Embryonic facial prominence (tissue), 1 donor: Measurements from ENCODE around the gene KCND2.
"Not testable (repeated sequence)": the region's sequence is repeated elsewhere in the genome, so short reads cannot be mapped to it uniquely, and the experiment has no call there.

ENCODE experiments used
- DNase-seq: peaks from one replicate; pipeline ENCODE4 v3.0.0-alpha.2; 2016; ENCODE audit errors: extremely low spot score

Gene KCND2

DNA sequence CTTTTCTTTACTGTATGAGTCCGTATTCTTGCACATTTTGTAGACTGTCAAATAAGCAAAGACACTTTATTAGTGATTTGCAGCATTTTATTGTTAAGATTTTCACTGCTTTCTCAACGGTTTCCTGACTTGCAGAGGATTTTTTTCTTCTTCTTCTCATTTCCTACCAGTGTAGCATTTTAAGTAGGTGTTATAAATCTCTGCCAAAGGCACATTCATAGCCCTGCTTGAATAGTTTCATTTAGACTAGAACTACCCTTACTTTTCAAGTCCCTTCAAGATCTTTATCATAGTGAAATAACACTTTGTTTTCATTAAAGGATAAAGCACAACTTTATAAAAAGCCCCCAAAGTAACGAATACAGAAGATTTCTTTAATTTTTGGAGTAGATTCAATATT is 313.6 kb downstream of the KCND2 start:
- no peak for DNase-seq

DNA sequence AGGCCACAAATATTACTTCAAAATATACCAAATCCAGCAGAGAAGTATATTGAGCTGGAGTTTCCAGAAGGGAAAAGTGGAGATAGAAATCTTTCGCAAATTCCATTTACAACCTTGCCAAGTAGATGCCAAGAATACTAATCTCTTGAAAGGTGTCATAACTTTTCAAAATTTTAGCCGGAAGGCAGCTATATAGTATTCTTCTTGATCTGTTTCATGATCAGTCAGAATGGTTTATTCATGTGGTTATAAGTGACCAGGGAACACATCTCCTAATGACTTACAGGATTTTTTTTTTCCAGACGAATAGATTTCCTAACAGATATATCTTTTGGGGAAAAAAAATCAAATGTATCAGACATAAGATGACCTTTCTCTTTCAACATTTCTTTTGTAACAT is 314.3 kb downstream of the KCND2 start:
- DNase-seq: no peak

DNA sequence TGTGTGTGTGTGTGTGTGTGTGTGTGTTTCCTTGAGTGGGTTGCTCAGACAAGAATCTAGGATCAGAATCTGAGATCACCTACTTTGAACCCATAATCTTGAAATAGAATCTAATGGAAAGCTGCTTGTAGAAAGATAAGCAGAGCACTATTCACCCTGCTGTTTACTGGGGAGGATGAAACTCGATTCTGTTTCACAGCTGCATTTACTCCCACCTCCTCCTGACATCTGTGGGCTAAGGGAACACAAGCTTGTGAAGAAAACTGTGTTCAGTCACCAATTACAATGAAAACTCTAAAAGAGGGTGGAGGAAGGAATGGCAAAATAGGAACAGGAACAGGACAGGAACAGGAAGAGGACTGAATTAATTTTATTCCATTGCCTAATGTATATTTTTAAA is 315.4 kb downstream of the KCND2 start:
- no peak for DNase-seq

DNA sequence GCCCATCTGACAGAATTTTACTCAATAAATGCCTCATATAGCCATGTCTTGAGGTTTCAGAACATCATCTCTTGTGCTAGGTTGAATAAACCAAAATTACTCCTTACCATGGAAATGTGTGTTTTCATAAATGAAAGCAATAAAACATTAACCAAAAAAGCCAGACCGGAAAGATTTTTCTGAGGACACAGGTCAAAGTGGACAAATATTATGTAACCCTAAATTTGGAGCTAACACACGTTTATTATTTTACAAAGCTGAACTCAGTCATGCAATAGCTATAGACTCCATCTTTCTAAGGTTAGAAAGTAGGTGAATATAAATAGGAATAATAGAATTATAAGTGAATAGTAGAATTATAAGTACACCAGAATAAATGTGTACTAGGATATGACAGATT is 315.9 kb downstream of the KCND2 start:
- no peak for DNase-seq

DNA sequence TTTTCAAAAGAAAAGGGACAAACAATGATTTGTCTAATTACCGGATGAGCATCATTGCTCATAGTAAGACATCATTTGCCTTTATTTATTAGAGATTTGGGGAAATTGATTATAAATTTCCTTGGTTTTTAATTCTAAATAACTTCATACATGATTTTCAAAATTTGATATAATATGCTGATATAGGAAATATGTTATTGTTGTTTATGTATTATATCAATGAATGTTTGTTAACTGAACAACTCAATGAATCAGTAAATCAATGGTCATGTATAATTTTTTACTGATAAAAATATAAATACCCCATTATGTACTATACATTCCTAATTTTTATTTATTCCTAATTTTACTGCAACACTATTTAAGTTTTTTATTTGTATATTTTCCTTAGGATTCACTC is 327.6 kb downstream of the KCND2 start:
- DNase-seq: no peak

DNA sequence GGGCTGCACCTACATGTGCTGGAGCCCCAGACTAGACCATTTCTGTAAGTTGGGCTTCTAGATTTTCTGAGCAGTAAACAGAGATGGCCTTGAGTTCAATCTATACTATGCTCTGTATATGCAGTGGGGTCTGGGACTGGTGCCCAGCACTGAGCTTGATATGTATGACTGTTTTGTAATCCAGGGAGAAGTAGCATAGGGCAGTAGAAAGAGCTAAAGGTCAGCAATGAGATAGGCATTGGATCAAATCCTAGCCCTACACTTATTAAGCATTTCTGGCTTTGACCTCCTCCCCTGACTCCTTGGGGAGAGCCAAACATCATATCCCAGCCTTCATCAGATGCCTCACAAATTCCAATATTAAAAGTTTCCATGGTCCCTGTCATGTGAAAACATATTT is 330.4 kb downstream of the KCND2 start:
- no peak for DNase-seq

DNA sequence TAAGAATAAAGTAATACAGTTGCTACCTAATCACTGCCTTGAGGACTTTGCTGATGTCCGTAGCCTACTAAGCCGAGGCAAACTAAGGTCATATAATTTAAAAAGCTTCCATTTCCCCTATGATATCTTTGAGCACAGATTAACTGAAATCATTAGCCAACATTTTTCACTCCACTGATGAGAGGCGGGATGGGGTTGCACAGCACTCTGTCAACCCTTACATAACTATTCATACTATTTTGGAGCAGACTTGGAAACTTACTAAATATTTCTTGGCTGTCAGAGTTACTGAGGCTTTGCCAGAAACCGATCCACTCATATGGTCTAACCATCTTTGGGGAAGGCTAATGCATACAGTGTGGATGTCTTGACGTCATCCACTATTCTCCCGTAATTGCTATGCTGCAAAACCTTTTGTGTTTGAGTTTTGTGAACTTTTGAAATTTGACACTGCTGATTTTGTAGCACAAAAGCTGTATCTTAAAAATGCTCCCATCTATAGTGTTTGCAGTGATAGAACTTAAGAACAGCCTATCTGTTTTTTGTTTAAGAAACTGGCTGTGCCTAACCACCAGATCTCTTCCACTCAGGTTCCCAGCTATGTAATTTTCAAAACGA is 336.3 kb downstream of the KCND2 start:
- no peak for DNase-seq

DNA sequence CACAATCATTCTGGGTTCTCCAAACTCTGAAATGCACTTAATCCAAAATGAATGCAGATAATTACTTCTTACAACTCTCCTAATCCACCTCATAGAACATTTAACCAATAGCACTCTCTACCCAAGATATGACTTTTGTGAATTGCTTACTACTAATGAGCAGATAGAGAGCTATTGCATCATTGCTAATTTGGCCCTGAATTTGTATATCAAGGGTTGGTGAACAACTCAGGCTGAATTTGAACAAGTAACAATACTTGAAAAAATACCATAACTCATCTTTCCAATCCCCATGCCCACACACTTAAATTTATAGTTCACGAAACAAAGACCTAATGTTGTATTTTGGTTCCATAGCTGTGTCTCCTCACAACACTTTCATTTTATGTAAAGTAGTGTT is 339.0 kb downstream of the KCND2 start:
- DNase-seq: no peak

DNA sequence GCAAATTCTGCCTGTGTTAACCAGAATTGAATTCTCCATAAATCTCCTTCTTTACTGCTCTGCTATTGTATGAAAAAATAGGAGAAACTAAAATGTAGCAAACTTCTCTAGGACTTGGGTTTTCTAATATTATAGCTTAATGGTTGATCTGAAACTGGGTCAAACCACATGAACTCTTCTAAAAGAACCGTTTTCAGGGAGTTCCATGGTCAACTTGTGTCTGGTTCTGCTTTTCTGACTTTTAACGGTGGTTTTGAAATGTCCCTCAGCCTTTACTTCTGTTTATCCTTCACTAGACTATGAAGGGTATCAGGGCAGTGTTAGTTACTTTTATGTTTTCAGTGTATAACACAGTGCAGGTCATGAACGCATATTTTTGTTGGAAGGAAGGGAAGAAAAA is 342.7 kb downstream of the KCND2 start:
- no peak for DNase-seq

DNA sequence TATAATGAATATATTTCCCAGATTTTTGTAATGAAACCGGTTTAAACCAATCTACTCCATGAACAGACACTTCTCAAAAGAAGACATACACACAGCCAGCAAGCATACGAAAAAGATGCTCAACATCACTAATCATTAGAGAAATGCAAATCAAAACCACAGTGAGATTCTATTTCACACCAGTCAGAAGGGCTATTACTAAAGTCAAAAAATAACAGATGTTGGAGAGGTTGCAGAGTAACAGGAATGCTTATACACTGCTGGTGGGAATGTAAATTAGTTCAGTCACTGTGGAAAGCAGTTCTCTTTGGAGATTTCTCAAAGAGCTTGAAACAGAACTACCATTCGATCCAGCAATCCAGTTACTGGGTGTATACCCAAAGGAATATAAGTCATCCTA is 344.3 kb downstream of the KCND2 start:
- DNase-seq: no peak

DNA sequence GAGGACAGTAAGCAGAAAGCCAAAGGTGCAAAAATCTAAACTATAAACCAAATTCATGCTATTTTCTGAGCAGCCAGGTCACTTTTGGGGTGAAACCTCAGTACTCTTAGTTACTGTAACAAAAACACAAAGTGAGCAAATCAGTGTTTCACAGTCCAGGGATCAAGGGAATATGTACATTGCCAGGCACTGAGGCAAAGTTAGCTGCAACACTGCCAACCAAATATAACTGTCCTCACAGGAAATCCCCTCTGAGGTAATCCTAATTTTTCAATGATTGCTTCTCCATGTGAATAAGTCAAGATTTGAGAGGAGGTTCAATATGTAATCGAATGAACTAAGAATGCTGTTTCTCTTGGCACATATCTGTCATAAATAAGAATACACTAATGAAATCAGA is 355.3 kb downstream of the KCND2 start:
- DNase-seq: no peak

DNA sequence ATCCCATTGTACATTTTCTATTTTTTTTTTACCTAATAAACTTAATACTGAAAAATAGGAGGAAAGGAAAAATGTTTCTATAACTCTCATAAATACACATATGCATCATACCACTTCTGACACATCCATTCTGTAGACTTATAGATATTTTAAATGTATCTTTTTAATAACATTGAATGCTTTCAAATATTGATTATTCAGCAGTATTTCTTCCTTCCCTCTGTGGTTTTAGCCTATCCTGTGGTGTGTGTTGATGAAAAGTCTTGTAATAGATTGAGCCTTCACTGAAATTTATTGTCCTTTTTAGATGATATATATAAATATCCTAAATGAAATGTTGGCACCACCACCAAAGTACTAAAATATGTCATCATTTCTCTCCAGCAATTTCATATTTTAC is 366.9 kb downstream of the KCND2 start:
- DNase-seq: no peak

DNA sequence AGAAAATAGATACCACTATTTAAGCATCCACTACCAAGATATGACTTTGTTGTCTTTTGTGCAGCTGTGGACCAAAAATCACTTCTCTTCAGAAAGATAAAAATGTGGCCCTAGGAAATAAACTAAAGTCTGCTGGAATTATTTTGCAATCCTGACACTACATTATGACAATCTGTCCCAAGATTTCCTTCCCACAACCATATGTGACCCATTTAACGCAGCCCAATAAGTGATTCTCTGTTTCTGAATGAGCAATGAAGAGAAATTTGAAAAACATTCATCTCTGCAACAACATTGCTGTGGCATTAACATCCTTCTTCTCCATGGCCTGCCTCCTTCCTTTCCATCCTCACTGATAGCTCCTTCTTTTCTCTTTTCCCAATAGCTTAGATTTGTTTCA is 373.0 kb downstream of the KCND2 start:
- no peak for DNase-seq

DNA sequence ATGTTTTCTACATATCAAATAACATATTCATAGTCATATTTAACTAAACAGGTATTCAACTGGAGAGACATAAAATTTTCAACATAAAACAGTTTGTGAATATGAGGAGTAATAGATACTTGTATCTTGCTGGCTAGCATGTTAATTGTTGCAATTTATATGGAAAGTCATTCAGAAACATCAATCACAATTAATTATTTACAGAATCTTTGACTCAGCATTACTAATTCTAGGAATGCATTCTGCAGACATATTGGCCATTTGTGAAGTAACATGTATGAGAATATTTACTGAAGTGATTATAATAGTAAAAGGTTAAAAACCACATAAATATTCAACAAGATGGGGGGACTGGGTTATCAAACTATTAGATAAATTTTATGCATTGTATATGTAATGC is 381.3 kb downstream of the KCND2 start:
- no peak for DNase-seq

DNA sequence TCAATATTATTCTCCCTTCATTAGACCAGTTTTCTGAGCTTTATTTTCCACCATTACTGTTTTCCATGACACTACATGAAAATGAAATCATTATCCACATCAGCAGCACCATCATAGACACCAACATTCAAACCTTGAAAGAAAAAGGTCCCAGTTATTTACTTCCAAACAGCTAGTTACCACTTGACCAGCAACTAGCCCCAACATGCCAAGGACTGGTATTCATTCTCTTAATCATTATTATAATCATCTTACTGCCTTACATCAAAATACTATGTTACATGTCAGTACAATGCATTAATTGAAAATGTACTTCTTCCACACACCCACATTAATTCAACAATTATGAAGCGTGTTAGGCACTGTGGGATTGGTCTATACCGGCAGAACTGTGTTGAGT is 385.5 kb downstream of the KCND2 start:
- DNase-seq: no peak

DNA sequence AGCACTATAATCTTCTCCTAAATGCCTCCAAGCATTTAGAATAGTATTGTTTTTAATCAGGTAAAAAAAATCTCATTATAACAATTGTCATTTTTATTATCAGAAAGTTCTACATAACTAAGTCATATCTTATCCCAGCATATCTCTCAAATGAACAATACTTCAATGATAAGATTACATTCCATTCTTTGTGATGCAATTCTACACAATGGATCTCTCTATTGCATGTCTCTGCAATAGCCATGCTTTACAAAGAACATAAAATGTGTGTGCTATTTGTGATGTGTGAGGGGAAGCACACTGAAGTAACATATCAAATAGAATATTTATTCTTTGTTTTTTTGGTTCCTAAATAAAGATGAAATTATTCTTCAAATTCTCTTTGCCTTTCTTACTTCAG is 389.3 kb downstream of the KCND2 start:
- no peak for DNase-seq

DNA sequence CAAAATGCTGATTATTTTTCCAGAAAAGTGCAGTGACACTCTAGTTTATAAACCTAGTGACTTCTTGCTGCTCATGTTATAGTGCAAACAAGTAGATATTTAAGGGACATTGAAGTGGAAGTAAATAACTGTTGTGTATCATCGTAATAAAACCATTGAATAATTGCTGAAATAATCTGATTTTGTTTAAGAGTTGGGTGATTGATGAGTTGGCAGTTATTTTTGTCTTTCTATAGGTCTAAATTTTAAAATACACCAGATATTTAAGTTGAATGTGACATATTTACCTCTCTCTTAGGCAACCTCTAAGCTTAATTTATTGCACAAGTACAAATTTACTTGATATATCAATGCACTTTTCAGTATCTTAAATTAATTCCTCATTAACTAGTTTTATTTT is 392.1 kb downstream of the KCND2 start:
- no peak for DNase-seq

DNA sequence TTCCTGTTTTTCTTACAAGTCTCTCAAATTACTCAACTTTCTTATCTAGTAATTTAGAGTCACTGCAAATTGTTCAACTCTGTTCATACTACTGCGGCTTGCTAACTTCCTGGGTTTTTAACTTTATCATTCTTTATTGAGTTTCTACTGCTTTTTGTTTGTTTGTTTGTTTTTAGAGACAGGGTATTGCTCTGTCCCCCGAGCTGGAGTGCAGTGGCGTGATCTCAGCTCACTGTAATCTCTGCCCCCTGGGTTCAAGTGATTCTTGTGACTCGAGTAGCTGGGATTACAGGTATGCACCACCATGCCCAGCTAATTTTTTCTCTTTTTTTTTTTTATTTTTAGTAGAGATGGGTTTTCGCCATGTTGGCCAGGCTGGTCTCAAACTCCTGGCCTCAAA is 402.1 kb downstream of the KCND2 start:
- DNase-seq: no peak

DNA sequence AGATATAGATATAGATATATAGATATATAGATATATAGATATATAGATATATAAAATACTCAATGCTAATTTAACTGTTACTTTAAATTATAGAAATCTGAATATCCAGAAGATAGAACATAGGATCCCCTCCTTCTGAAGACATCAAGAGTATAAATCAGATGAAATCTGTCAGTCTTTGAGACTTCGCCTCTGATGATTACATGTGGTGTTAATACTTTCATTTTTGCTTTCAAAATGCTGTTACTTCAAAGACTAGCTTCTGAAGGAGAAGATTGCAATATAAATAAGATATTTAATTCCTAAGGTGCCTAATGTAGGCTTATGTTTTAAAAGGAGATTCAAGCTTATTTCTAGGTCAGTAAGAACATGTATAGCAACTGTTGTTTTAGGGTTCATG is 404.6 kb downstream of the KCND2 start:
- no peak for DNase-seq

DNA sequence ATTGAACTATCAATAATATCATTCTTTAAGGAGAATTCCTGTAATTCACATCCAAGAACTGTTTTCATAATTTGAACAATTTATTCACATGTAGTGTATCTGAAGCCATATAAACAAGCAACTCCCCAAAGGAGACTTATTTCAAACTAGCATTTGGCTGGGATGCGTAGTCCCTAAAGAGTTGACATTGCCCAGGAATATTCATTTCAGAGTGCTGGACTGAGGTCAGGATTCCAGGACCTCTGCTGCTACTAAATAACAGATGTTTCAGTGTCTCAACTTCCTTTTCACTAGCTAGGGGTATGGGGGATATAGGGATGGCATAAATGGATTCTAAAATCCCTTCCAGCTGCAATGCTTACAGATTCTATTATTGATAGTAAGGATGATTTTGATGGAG is 408.0 kb downstream of the KCND2 start:
- DNase-seq: no peak

DNA sequence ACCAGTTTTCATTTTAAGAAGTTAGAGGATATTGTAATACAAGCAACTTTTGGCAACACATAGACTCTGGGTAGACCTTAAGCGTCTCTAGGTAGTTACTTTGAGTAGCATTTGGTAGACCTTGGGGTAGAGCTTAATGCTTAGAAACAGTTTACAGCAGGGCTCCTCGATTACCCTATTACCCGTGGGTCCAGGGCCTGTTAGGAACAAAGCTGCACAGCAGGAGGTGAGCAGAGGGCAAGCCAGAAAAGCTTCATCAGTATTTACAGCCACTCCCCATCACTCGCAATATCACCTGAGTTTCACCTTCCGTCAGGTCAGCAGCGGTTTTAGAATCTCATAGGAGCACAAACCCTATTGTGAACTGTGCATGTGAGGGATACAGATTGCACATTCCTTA is 411.5 kb downstream of the KCND2 start:
- DNase-seq: no peak

DNA sequence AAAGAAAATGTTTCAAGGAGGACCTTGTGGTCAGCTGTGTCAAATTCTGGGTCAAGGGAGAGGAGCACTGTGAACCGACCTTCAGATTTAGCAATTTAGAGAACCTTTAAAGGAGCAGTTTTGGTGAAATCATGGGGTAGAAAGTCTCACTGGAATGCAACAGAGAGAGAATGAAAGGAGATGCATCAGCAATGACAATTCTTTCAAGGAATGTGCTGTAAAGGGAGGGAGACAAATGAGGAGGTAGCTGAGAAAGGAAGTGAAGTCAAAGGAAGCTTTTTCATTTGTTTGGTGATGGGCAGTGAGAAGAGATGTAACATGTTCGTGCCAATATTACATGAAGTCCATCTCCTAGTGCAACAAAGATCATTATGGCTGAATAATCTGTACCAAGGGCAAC is 418.9 kb downstream of the KCND2 start:
- no peak for DNase-seq

DNA sequence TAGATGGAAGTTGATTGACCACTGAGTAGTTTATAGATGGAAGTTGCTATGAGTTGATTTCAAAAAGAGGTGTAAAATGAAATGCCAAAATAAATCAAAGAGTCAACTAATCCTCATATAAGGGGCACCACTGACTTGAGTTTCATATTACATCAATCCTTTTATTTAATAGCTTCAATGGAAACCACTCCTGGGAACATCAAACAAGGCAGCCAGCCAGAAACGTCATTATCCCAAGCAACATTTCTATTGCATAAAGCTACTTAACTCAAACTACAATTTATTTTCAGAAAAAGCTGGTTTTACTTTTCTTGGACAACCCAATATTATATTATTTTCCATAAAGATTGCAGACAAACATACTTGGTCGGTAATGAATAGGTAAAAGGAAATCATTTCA is 422.9 kb downstream of the KCND2 start:
- DNase-seq: no peak

DNA sequence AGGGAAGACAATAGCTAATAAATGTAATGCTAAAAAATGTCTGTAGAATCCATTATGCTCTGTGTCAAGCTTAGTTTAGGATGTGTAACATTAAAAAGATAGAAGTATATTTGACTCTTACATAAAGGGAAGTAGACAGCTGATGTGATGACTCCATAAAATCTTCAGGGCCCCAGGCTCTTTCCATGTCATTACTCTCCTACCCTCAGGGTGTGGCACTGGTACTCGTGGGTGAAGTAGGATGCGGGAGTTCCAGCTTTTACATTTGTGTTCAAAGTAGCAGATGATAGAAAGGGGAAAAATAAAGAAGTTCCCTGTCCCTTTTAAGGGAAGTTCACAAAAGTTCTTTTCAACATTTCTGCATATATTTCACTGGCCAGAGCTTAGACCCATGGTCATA is 427.8 kb downstream of the KCND2 start:
- no peak for DNase-seq

DNA sequence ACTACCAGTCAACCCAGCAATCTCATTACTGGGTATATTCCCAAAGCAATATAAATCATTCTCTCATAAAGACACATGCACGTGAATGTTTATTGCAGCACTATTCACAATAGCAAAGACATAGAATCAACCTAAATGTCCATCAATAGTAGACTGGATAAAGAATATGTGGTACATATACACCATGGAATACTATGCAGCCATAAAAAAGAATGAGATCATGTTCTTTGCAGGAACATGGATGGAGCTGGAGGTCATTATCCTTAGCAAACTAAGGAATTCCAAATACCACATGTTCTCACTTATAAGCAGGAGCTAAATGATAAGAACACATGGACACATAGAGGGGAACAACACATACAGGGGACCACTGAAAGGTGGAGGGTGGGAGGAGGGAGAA is 429.4 kb downstream of the KCND2 start:
- DNase-seq: not testable (repeated sequence)
